Umbilical cord (tissue), 2 donors: ENCODE data around the gene PIK3C2B. TPM values are rescaled to one million over a fixed set of nuclear protein-coding genes. Genes with fewer than 3 reads are reported as not detected.
A peak's percentile ranks its signal among the peaks of the same experiment; 100 is the strongest.
"Not testable (repeated sequence)": the region's sequence is repeated elsewhere in the genome, so short reads cannot be mapped to it uniquely, and the experiment has no call there.

Source experiments
- DNase-seq: peaks from one replicate; pipeline ENCODE4 v3.0.0-alpha.2; 2015; ENCODE audit warnings: low spot score
- total RNA-seq: library from RNA; depleted of rRNA; stranded (reverse); fragments of >200 nt; gene quantifications from one replicate; pipeline ENCODE4 v1.2.3, GENCODE V29; 2014; ENCODE audit warnings: low replicate concordance; ENCODE audit not compliant: insufficient read depth

Gene PIK3C2B
- total RNA-seq, 1 donor from 2014 or later = 7.7 TPM

GRCh38 chr1:204507317-204508105, 12.9 kb upstream of the PIK3C2B start:
- DNase-seq = peak; percentile 75

- peak; percentile 97 for DNase-seq
Observed at GRCh38 chr1:204506969-204507316, 12.3 kb upstream of the PIK3C2B start.

- peak; percentile 96 for DNase-seq
Observed at GRCh38 chr1:204506201-204506968, 11.8 kb upstream of the PIK3C2B start.

- DNase-seq = no peak
Observed at GRCh38 chr1:204505674-204506200, 11.1 kb upstream of the PIK3C2B start.

- DNase-seq = no peak
Observed at GRCh38 chr1:204503913-204504519, 9.4 kb upstream of the PIK3C2B start.

GRCh38 chr1:204503122-204503912, 8.7 kb upstream of the PIK3C2B start:
- DNase-seq = peak; percentile 89

GRCh38 chr1:204502241-204502640, 7.6 kb upstream of the PIK3C2B start:
- DNase-seq = peak; percentile 73

- DNase-seq = no peak
Observed at GRCh38 chr1:204499511-204500468, 5.2 kb upstream of the PIK3C2B start.

GRCh38 chr1:204498981-204499380, 4.4 kb upstream of the PIK3C2B start:
- no peak for DNase-seq

GRCh38 chr1:204495777-204496176, 1.2 kb upstream of the PIK3C2B start:
- no peak for DNase-seq

GRCh38 chr1:204495078-204495753, 611 bp upstream of the PIK3C2B start:
- no peak for DNase-seq

- peak; percentile 80 for DNase-seq
Observed at GRCh38 chr1:204493984-204494280, 673 bp downstream of the PIK3C2B start.

GRCh38 chr1:204493145-204493983, 1.2 kb downstream of the PIK3C2B start:
- peak; percentile 88 for DNase-seq

- DNase-seq = no peak
Observed at GRCh38 chr1:204491655-204492054, 3.0 kb downstream of the PIK3C2B start.

- no peak for DNase-seq
Observed at GRCh38 chr1:204487256-204487615, 7.4 kb downstream of the PIK3C2B start.

GRCh38 chr1:204486513-204487255, 7.9 kb downstream of the PIK3C2B start:
- not testable (repeated sequence) for DNase-seq

GRCh38 chr1:204483791-204484190, 10.8 kb downstream of the PIK3C2B start:
- no peak for DNase-seq

GRCh38 chr1:204480515-204480914, 14.1 kb downstream of the PIK3C2B start:
- DNase-seq = no peak
